GM10266 (cell line): ENCODE results near the gene KRTAP13-4.

Experiments used
- DNase-seq: peaks from one replicate; pipeline ENCODE4 v3.0.0; 2012; ENCODE audit errors: extremely low spot score
- TF ChIP-seq, protein P1 (sequence below): IDR thresholded peaks from 2 replicates; pipeline ENCODE4 v1.5.1; 2012; ENCODE audit warnings: mild to moderate bottlenecking, low read depth; ENCODE audit not compliant: control insufficient read depth, insufficient read depth; ENCODE audit errors: missing control alignments

The KRTAP13-4 gene

DNA sequence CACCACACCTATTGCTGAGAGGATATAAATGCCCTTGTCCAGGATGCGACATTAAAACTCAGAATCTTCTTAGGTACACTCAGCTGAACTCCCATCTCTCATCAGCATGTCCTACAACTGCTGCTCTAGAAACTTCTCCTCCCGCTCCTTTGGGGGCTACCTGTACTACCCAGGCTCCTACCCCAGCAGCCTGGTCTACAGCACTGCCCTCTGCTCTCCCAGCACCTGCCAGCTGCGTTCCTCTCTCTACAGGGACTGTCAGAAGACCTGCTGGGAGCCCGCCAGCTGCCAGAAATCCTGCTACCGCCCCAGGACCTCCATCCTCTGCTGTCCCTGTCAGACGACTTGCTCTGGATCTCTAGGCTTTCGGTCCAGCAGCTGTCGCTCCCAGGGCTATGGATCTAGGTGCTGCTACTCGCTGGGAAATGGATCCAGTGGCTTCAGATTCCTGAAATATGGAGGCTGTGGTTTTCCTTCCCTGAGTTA lies at the start of gene KRTAP13-4:
Gene KRTAP13-4, plus strand, starts transcription at position 51 of the 486 bp plus-strand sequence. Its CDS starts 56 bp downstream, at position 107.
- TF ChIP-seq, protein P1, sequence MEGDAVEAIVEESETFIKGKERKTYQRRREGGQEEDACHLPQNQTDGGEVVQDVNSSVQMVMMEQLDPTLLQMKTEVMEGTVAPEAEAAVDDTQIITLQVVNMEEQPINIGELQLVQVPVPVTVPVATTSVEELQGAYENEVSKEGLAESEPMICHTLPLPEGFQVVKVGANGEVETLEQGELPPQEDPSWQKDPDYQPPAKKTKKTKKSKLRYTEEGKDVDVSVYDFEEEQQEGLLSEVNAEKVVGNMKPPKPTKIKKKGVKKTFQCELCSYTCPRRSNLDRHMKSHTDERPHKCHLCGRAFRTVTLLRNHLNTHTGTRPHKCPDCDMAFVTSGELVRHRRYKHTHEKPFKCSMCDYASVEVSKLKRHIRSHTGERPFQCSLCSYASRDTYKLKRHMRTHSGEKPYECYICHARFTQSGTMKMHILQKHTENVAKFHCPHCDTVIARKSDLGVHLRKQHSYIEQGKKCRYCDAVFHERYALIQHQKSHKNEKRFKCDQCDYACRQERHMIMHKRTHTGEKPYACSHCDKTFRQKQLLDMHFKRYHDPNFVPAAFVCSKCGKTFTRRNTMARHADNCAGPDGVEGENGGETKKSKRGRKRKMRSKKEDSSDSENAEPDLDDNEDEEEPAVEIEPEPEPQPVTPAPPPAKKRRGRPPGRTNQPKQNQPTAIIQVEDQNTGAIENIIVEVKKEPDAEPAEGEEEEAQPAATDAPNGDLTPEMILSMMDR: no peak
- DNase-seq: no peak

DNA sequence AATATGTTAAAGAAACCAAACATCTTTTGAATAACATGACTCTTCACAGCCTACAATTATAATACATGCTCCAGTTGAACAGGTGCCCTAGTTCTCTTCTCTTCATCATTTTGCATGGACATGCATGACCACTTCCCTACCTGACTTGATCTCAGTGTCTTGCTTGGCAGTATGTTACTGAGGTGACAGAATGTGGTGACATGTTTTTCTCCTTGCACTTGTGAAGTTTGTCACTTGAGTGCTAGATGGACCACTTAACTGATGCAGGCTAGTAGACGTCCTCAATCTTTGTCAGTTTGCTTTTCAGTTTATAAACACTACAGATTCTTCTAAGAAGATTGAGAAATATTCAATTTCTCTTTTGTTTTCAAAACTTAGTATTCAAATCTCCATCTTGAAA lies 47.8 kb upstream of the KRTAP13-4 start:
- TF ChIP-seq, protein P1: no peak
- no peak for DNase-seq

DNA sequence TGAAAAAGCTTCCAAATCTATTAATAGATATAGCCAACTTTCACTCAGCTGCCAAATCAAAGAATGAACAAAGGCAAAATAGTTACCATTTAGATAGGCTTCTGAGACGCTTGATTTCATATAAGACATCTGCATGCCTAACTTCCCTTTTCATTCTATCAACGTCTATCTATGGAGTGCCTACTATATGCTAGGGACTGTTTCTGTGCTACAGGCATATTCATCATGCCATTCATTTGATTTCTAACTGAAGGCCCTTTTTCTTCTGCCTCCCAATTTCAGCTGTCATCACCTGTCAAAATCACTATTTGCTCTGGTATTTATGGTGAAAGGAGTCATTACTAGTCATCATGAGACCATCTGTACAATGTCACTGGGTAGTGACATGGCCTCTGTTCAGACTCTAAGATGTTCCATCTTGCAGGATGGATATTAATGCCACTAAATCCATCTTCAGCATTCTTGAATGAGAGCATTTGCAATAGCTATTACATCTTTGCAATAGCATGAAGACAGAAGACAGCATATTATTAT lies 38.5 kb upstream of the KRTAP13-4 start:
- TF ChIP-seq, protein P1: no peak
- DNase-seq: no peak

GRCh38 chr21:30395731-30396130 lies 34.3 kb upstream of the KRTAP13-4 start, which contains the start of gene KRTAP13-1:
TSS of gene KRTAP13-1 (plus strand) at chr21:30396031. CDS start at chr21:30396087, 56 bp downstream.
- TF ChIP-seq, protein P1: no peak
- no peak for DNase-seq

DNA sequence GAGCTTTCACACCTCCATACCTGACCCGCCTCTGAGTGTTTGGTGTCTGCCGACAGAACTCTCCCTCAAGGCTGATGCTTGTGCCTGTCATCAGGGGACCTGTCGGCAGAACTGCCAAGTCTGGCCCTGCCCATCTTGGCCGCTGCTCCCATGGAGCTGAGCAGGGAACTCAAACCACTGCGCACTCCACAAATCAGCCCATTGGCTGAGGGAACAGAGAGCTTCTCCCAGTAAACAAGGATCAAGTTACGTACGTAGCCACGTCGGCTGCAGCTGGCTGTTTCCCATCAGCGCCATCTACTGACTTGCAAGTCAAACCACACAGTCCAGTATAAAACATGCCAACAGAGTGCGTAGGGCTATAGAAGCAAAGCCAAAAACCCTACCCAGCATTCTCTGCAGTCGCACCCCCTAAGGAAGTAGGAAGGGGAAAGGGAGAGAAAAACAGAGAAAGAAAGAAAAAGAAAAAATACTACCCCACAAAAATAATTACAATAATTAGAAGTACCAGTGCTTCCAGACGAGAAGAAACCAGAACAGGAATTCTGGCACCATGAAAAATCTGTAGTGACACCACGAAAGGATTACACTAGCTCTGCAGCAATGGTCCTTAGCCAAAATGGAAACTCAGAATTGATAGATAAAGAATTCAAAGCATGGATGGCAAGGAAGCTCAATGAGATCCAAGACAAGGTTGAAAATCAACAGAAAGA lies 21.1 kb upstream of the KRTAP13-4 start:
- DNase-seq: no peak
- TF ChIP-seq, protein P1: no peak

- TF ChIP-seq, protein P1: no peak
- DNase-seq: no peak
Observed at GRCh38 chr21:30415993-30416392, 14.0 kb upstream of the KRTAP13-4 start.

- TF ChIP-seq, protein P1: no peak
- no peak for DNase-seq
Observed at GRCh38 chr21:30425826-30426225, 4.2 kb upstream of the KRTAP13-4 start, which contains the start of gene KRTAP13-3. TSS of gene KRTAP13-3 (minus strand) at chr21:30425926. CDS start at chr21:30425912, 14 bp downstream.
